ENCODE measurements around the gene ZACN.

The ZACN gene

DNA sequence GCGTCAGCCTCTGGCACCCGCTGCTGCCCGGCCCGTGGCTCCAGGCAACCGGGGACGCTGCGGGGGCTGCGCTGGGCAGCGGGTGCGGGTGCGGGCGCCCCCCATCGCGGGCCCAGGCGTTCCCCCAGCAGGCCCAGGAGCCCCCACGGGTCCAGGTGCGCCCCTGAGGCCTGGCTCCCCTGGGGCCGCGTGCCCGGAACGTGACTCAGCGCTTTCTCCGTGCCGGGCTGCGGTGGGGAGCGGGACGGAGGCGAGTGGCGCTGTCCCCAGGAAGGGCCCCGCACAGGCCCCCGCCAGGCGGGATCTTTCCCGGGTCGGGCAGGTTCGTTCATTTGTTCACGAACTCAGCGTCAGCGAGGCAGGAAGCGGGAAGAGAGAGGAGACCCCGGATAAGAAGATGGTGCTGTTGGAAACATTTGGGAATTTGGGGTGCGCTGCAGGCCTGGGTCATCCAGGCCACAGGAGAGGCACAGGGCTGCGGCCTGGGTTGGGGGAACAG lies 43.0 kb downstream of the ZACN start:
- Histone ChIP-seq H3K9me3 (ENCODE audit: insufficient read depth, low read length) (no peaks in the 10 kb centered on the region), H3K9me2 (replicated peaks; ENCODE audit: insufficient read depth, low read length) (no peaks in the 10 kb centered on the region), H3K27ac (ENCODE audit: low read depth, low read length) (no peak overlapping the region), H3K4me2 (ENCODE audit: low read depth, low read length, poor library complexity, severe bottlenecking) (peak overlapping the region; percentile 13), H4K20me1 (ENCODE audit: low read depth, low read length) (no peaks in the 10 kb centered on the region), H3K79me2 (ENCODE audit: insufficient read depth, low read length) (no peaks in the 10 kb centered on the region), H3K4me3 (ENCODE audit: insufficient read depth, low read length, poor library complexity, severe bottlenecking) (no peak overlapping the region), H3K27me3 (ENCODE audit: low read length) (no peaks in the 10 kb centered on the region), H3F3A (ENCODE audit: insufficient read depth) (no peaks in the 10 kb centered on the region), H3K36me3 (ENCODE audit: low read length) (no peaks in the 10 kb centered on the region), H3K9ac (ENCODE audit: low read length) (no peak overlapping the region), H2AFZ (ENCODE audit: low read depth, low read length, severe bottlenecking) (peak overlapping the region; percentile 27)
- TF ChIP-seq, protein P1, sequence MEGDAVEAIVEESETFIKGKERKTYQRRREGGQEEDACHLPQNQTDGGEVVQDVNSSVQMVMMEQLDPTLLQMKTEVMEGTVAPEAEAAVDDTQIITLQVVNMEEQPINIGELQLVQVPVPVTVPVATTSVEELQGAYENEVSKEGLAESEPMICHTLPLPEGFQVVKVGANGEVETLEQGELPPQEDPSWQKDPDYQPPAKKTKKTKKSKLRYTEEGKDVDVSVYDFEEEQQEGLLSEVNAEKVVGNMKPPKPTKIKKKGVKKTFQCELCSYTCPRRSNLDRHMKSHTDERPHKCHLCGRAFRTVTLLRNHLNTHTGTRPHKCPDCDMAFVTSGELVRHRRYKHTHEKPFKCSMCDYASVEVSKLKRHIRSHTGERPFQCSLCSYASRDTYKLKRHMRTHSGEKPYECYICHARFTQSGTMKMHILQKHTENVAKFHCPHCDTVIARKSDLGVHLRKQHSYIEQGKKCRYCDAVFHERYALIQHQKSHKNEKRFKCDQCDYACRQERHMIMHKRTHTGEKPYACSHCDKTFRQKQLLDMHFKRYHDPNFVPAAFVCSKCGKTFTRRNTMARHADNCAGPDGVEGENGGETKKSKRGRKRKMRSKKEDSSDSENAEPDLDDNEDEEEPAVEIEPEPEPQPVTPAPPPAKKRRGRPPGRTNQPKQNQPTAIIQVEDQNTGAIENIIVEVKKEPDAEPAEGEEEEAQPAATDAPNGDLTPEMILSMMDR (IDR thresholded peaks at IDR 0.05; ENCODE audit: insufficient read depth, low read length, poor library complexity, severe bottlenecking): no peak
- no peak for TF ChIP-seq EZH2phosphoT487 (conservative IDR thresholded peaks at IDR 0.05; ENCODE audit: low read length)

DNA sequence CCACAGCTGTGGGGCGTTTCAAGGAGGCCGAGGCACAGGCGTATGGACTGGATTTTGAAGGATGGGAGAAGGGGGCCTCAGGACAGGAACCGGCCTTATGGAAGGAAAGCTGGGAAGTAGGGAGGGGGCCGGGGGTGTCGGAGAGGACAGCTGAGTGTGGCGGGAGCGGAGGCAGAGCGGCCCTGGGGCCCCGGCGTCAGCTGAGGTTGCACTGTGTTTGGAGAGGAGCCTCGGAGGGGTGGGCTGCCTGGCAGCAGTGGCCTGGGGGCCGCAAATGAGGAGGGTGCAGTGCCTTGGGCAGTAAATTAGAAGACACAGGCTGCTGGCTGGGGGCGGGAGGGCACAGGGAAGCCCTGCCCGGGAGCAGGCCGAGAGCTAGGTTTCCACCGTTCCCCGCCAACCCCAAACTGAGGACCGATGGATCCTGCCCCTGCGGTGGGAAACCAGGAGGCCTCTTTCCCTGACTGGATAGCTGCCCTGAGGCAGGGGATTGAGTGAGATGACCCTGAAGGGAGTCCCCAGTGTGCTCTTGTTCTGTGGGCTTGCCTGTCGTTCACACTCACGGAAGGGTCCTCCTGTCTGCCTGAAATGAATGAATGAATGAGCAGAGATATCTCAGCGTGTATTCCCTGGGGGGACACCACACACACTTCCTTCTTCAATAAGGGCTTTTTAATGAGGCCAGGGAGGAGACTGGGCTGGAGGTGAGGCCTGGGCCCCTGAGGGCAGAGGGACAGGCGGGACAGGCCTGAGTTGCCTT lies 43.6 kb downstream of the ZACN start:
- Histone ChIP-seq H3K4me2 (ENCODE audit: low read depth, low read length, poor library complexity, severe bottlenecking) (no peak overlapping the region), H3K79me2 (ENCODE audit: insufficient read depth, low read length) (no peaks in the 10 kb centered on the region), H3F3A (ENCODE audit: insufficient read depth) (no peaks in the 10 kb centered on the region), H4K20me1 (ENCODE audit: low read depth, low read length) (no peaks in the 10 kb centered on the region), H3K9ac (ENCODE audit: low read length) (no peak overlapping the region), H3K4me3 (ENCODE audit: insufficient read depth, low read length, poor library complexity, severe bottlenecking) (no peak overlapping the region), H3K27ac (ENCODE audit: low read depth, low read length) (no peak overlapping the region), H2AFZ (ENCODE audit: low read depth, low read length, severe bottlenecking) (no peak overlapping the region), H3K27me3 (ENCODE audit: low read length) (no peaks in the 10 kb centered on the region), H3K9me2 (replicated peaks; ENCODE audit: insufficient read depth, low read length) (no peaks in the 10 kb centered on the region), H3K36me3 (ENCODE audit: low read length) (no peaks in the 10 kb centered on the region), H3K9me3 (ENCODE audit: insufficient read depth, low read length) (no peaks in the 10 kb centered on the region)
- TF ChIP-seq EZH2phosphoT487 (conservative IDR thresholded peaks at IDR 0.05; ENCODE audit: low read length): no peak
- TF ChIP-seq, protein P1 (IDR thresholded peaks at IDR 0.05; ENCODE audit: insufficient read depth, low read length, poor library complexity, severe bottlenecking): no peak

DNA sequence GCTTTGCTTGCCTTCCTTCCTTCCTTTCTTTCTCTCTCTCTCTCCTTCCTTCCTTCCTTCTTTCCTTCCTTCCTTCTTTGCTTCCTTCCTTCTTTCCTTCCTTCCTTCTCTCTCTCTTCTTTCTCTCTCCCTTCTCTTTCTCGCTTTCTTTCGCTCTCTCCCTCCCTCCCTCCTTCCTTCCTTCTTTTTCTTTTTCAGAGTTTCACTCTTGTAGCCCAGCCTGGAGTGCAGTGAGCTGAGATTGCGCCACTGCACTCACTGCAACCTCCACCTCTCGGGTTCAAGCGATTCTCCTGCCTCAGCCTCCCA lies 44.2 kb downstream of the ZACN start:
- Histone ChIP-seq H3K4me2 (ENCODE audit: low read depth, low read length, poor library complexity, severe bottlenecking) (no peak overlapping the region), H4K20me1 (ENCODE audit: low read depth, low read length) (no peaks in the 10 kb centered on the region), H3K9ac (ENCODE audit: low read length) (no peak overlapping the region)

More for the DNA sequence above, 44.2 kb downstream of the ZACN start:
- no peak overlapping the region for H3K27ac ChIP-seq (ENCODE audit: low read depth, low read length)
- H3F3A ChIP-seq (ENCODE audit: insufficient read depth): no peaks in the 10 kb centered on the region
- no peaks in the 10 kb centered on the region for H3K79me2 ChIP-seq (ENCODE audit: insufficient read depth, low read length)
- no peak overlapping the region for H2AFZ ChIP-seq (ENCODE audit: low read depth, low read length, severe bottlenecking)
- H3K9me3 ChIP-seq (ENCODE audit: insufficient read depth, low read length): no peaks in the 10 kb centered on the region
- H3K4me3 ChIP-seq (ENCODE audit: insufficient read depth, low read length, poor library complexity, severe bottlenecking): no peak overlapping the region
- H3K36me3 ChIP-seq (ENCODE audit: low read length): no peaks in the 10 kb centered on the region
- H3K27me3 ChIP-seq (ENCODE audit: low read length): no peaks in the 10 kb centered on the region
- no peaks in the 10 kb centered on the region for H3K9me2 ChIP-seq (replicated peaks; ENCODE audit: insufficient read depth, low read length)
- TF ChIP-seq, protein P1 (IDR thresholded peaks at IDR 0.05; ENCODE audit: insufficient read depth, low read length, poor library complexity, severe bottlenecking): no peak
- no peak for TF ChIP-seq EZH2phosphoT487 (conservative IDR thresholded peaks at IDR 0.05; ENCODE audit: low read length)
